GM18873 (cell line): ENCODE data around the gene CYP1A1.
A peak's percentile ranks its signal among the peaks of the same experiment; 100 is the strongest.

Experiments used
- ATAC-seq: cut with Tn5 transposase; IDR thresholded peaks from one replicate; pipeline ENCODE4 v1.9.1; 2021; ENCODE audit warnings: mild to moderate bottlenecking, moderate library complexity, moderate number of reproducible peaks; ENCODE audit not compliant: unreplicated experiment, low FRiP score

CYP1A1 gene

GRCh38 chr15:74696398-74696729, 29.0 kb downstream of the CYP1A1 start:
- no peak for ATAC-seq

GRCh38 chr15:74695597-74696397, 29.5 kb downstream of the CYP1A1 start, which contains the start of gene EDC3:
Gene EDC3 (minus strand): TSS chr15:74696024. CDS start chr15:74675124, 20,900 bp downstream.
- peak; percentile 58 for ATAC-seq

- ATAC-seq: no peak
Measured at GRCh38 chr15:74692327-74692726, 33.0 kb downstream of the CYP1A1 start.

GRCh38 chr15:74683758-74684157, 41.6 kb downstream of the CYP1A1 start:
- ATAC-seq: no peak

- no peak for ATAC-seq
Measured at GRCh38 chr15:74682954-74683353, 42.4 kb downstream of the CYP1A1 start.

- ATAC-seq: no peak
Measured at GRCh38 chr15:74680456-74680855, 44.9 kb downstream of the CYP1A1 start.

- no peak for ATAC-seq
Measured at GRCh38 chr15:74676801-74677200, 48.5 kb downstream of the CYP1A1 start.

- no peak for ATAC-seq
Measured at GRCh38 chr15:74674161-74674560, 51.2 kb downstream of the CYP1A1 start.

- no peak for ATAC-seq
Measured at GRCh38 chr15:74669627-74670026, 55.7 kb downstream of the CYP1A1 start.
